ENCODE results near the gene CATSPER2. TPM values are rescaled to one million over a fixed set of nuclear protein-coding genes. Genes with fewer than 3 reads are reported as not detected.
A peak's percentile ranks its signal among the peaks of the same experiment; 100 is the strongest.
"Not testable (repeated sequence)": the region's sequence is repeated elsewhere in the genome, so short reads cannot be mapped to it uniquely, and the experiment has no call there.

Gene CATSPER2
- total and polyA plus RNA-seq, 2 donors (not counting 1 experiment from before 2014, with no cell fraction given), result 6.7 to 17.2 TPM

GRCh38 chr15:43689604-43690301, 41.1 kb upstream of the CATSPER2 start:
- peak; percentile 97 for ATAC-seq (ENCODE audit: low read depth)
- POLR2A ChIA-PET, H3K27me3 Mint-ChIP-seq: not testable (repeated sequence)

GRCh38 chr15:43674175-43674574, 25.5 kb upstream of the CATSPER2 start:
- H3K9me3 ChIP-seq (ENCODE audit: control extremely low read depth in 1 of 3, control insufficient read depth in 2 of 3, insufficient read depth in 1 of 3, low read length in 2 of 3); ATAC-seq (ENCODE audit: low read depth); CTCF ChIA-PET; H3K9ac ChIP-seq (ENCODE audit: low read length); H3K27me3 Mint-ChIP-seq; H3K27me3 ChIP-seq (replicated peaks in 1 of 4; ENCODE audit: control extremely low read depth in 1 of 4, control insufficient read depth in 3 of 4, insufficient read depth in 4 of 4, low read length in 3 of 4); H3K36me3 ChIP-seq (replicated peaks in 1 of 2; ENCODE audit: control extremely low read depth in 1 of 2, control insufficient read depth in 1 of 2, extremely low read depth in 1 of 2, insufficient read depth in 2 of 2, low read length in 1 of 2); H3K4me1 ChIP-seq (ENCODE audit: control insufficient read depth in 2 of 2, insufficient read depth in 2 of 2, low read length in 2 of 2); H3K9me3 Mint-ChIP-seq (ENCODE audit: insufficient read depth); H3K27ac Mint-ChIP-seq; DNase-seq; H3K4me3 ChIP-seq (ENCODE audit: control extremely low read depth in 1 of 5, extremely low read depth in 1 of 5, insufficient read depth in 1 of 5, low read depth in 2 of 5, low read length in 4 of 5); H3K4me2 ChIP-seq (replicated peaks; ENCODE audit: low read depth, low read length, poor library complexity, severe bottlenecking); H3K27ac ChIP-seq (ENCODE audit: low read length in 2 of 2); H3K79me2 ChIP-seq (ENCODE audit: control insufficient read depth, insufficient read depth, low read length); H3K4me1 Mint-ChIP-seq; H2AFZ ChIP-seq (ENCODE audit: insufficient read depth, low read depth, low read length, poor library complexity, severe bottlenecking); POLR2A ChIA-PET; intact Hi-C loops (cut with micrococcal nuclease); H3K4me3 Mint-ChIP-seq; H4K20me1 ChIP-seq (ENCODE audit: control insufficient read depth, insufficient read depth, low read length, poor library complexity, severe bottlenecking): not testable (repeated sequence)
- WGBS (ENCODE audit: insufficient coverage), result no CpG with 5 or more reads among the region's 1 CpG

More at GRCh38 chr15:43689604-43690301, 41.1 kb upstream of the CATSPER2 start:
- intact Hi-C loops (cut with micrococcal nuclease); H3K27ac ChIP-seq (ENCODE audit: low read length in 2 of 2); H3K4me2 ChIP-seq (replicated peaks; ENCODE audit: low read depth, low read length, poor library complexity, severe bottlenecking); H3K4me3 Mint-ChIP-seq; H3K4me3 ChIP-seq (ENCODE audit: control extremely low read depth in 1 of 5, extremely low read depth in 1 of 5, insufficient read depth in 1 of 5, low read depth in 2 of 5, low read length in 4 of 5); CTCF ChIA-PET; H3K27me3 ChIP-seq (replicated peaks in 1 of 4; ENCODE audit: control extremely low read depth in 1 of 4, control insufficient read depth in 3 of 4, insufficient read depth in 4 of 4, low read length in 3 of 4); H3K4me1 ChIP-seq (ENCODE audit: control insufficient read depth in 2 of 2, insufficient read depth in 2 of 2, low read length in 2 of 2); H3K27ac Mint-ChIP-seq; H3K9me3 Mint-ChIP-seq (ENCODE audit: insufficient read depth); H3K9me3 ChIP-seq (ENCODE audit: control extremely low read depth in 1 of 3, control insufficient read depth in 2 of 3, insufficient read depth in 1 of 3, low read length in 2 of 3); H3K4me1 Mint-ChIP-seq; H4K20me1 ChIP-seq (ENCODE audit: control insufficient read depth, insufficient read depth, low read length, poor library complexity, severe bottlenecking); H3K36me3 ChIP-seq (replicated peaks in 1 of 2; ENCODE audit: control extremely low read depth in 1 of 2, control insufficient read depth in 1 of 2, extremely low read depth in 1 of 2, insufficient read depth in 2 of 2, low read length in 1 of 2); H3K9ac ChIP-seq (ENCODE audit: low read length); H2AFZ ChIP-seq (ENCODE audit: insufficient read depth, low read depth, low read length, poor library complexity, severe bottlenecking); DNase-seq; H3K79me2 ChIP-seq (ENCODE audit: control insufficient read depth, insufficient read depth, low read length): not testable (repeated sequence)
- no CpG with 5 or more reads among the region's 54 CpGs for WGBS (ENCODE audit: insufficient coverage)

- H3K27ac Mint-ChIP-seq; H3K9me3 Mint-ChIP-seq (ENCODE audit: insufficient read depth); H3K4me1 Mint-ChIP-seq; H3K4me3 Mint-ChIP-seq; H3K4me2 ChIP-seq (replicated peaks; ENCODE audit: low read depth, low read length, poor library complexity, severe bottlenecking); intact Hi-C loops (cut with micrococcal nuclease); H3K36me3 ChIP-seq (replicated peaks in 1 of 2; ENCODE audit: control extremely low read depth in 1 of 2, control insufficient read depth in 1 of 2, extremely low read depth in 1 of 2, insufficient read depth in 2 of 2, low read length in 1 of 2); H3K27ac ChIP-seq (ENCODE audit: low read length in 2 of 2); POLR2A ChIA-PET; H3K9me3 ChIP-seq (ENCODE audit: control extremely low read depth in 1 of 3, control insufficient read depth in 2 of 3, insufficient read depth in 1 of 3, low read length in 2 of 3); H3K4me3 ChIP-seq (ENCODE audit: control extremely low read depth in 1 of 5, extremely low read depth in 1 of 5, insufficient read depth in 1 of 5, low read depth in 2 of 5, low read length in 4 of 5); H3K27me3 ChIP-seq (replicated peaks in 1 of 4; ENCODE audit: control extremely low read depth in 1 of 4, control insufficient read depth in 3 of 4, insufficient read depth in 4 of 4, low read length in 3 of 4); H4K20me1 ChIP-seq (ENCODE audit: control insufficient read depth, insufficient read depth, low read length, poor library complexity, severe bottlenecking); H3K79me2 ChIP-seq (ENCODE audit: control insufficient read depth, insufficient read depth, low read length); H2AFZ ChIP-seq (ENCODE audit: insufficient read depth, low read depth, low read length, poor library complexity, severe bottlenecking); H3K9ac ChIP-seq (ENCODE audit: low read length); ATAC-seq (ENCODE audit: low read depth); H3K4me1 ChIP-seq (ENCODE audit: control insufficient read depth in 2 of 2, insufficient read depth in 2 of 2, low read length in 2 of 2); H3K27me3 Mint-ChIP-seq; CTCF ChIA-PET; DNase-seq: not testable (repeated sequence)
- WGBS (ENCODE audit: insufficient coverage), result no CpG with 5 or more reads among the region's 1 CpG
Observed at GRCh38 chr15:43666177-43666576, 17.5 kb upstream of the CATSPER2 start.

GRCh38 chr15:43663333-43663732, 14.7 kb upstream of the CATSPER2 start:
- H3K27ac Mint-ChIP-seq; H2AFZ ChIP-seq (ENCODE audit: insufficient read depth, low read depth, low read length, poor library complexity, severe bottlenecking); H3K27ac ChIP-seq (ENCODE audit: low read length in 2 of 2); H3K9me3 ChIP-seq (ENCODE audit: control extremely low read depth in 1 of 3, control insufficient read depth in 2 of 3, insufficient read depth in 1 of 3, low read length in 2 of 3); H3K36me3 ChIP-seq (replicated peaks in 1 of 2; ENCODE audit: control extremely low read depth in 1 of 2, control insufficient read depth in 1 of 2, extremely low read depth in 1 of 2, insufficient read depth in 2 of 2, low read length in 1 of 2); H3K9me3 Mint-ChIP-seq (ENCODE audit: insufficient read depth); H4K20me1 ChIP-seq (ENCODE audit: control insufficient read depth, insufficient read depth, low read length, poor library complexity, severe bottlenecking); DNase-seq; intact Hi-C loops (cut with micrococcal nuclease); H3K27me3 ChIP-seq (replicated peaks in 1 of 4; ENCODE audit: control extremely low read depth in 1 of 4, control insufficient read depth in 3 of 4, insufficient read depth in 4 of 4, low read length in 3 of 4); CTCF ChIA-PET; H3K4me3 ChIP-seq (ENCODE audit: control extremely low read depth in 1 of 5, extremely low read depth in 1 of 5, insufficient read depth in 1 of 5, low read depth in 2 of 5, low read length in 4 of 5); H3K4me2 ChIP-seq (replicated peaks; ENCODE audit: low read depth, low read length, poor library complexity, severe bottlenecking); H3K27me3 Mint-ChIP-seq; H3K4me3 Mint-ChIP-seq; H3K4me1 ChIP-seq (ENCODE audit: control insufficient read depth in 2 of 2, insufficient read depth in 2 of 2, low read length in 2 of 2); H3K9ac ChIP-seq (ENCODE audit: low read length); H3K4me1 Mint-ChIP-seq; H3K79me2 ChIP-seq (ENCODE audit: control insufficient read depth, insufficient read depth, low read length); ATAC-seq (ENCODE audit: low read depth); POLR2A ChIA-PET: not testable (repeated sequence)
- no CpG with 5 or more reads among the region's 8 CpGs for WGBS (ENCODE audit: insufficient coverage)

Data from B cell (primary cell).